GM18526 (cell line): ENCODE data around the gene TMEM266.

Source experiments
- POLR2A ChIP-seq: IDR thresholded peaks from 3 replicates; pipeline ENCODE4 v1.6.1; 2011; ENCODE audit not compliant: insufficient read length; ENCODE audit errors: extremely low read depth

TMEM266 gene

GRCh38 chr15:76160426-76161152, 100.8 kb downstream of the TMEM266 start:
- TF ChIP-seq POLR2A = no peak

DNA sequence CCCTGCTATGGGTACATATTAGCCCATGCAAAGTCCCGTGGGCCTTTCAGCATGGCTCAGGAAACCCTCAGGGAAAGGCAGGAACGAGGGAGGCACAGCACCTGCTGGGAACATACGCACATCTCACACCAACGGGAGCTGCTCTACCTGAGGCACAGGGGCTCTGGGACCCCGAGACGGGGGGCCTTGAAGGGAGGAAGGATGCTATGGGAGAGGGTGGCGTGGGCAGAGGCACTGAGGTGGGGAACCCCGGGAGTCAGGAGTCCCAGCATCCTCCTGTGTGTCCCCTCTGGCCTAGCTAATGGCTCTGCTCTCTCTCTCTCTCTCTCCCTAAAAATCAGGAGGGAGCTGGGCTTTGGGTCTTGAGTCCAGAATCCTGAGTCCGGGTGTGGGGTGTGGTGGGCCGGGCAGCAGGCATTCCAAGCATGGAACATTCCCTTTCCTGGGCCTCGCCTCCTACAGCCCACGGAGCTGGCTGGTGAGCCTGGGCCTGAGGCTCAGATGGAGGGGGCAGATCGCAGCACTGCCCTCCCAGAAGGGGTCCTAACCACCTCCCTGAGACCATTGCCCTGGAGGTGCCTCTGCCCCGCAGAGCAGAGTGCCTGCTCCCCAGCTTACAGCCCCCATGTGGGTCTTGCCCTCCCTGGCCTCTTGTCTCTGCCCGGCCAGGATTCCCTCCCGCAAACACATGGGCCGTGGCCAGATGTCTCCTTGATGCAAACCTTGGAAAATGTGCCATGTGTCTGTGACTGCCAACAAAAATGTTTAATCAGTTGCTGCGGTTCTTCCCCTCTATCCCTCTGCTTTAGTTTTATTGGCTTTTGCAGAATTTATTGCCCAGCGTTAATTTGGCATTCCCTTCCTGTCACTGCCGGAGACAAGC, 101.6 kb downstream of the TMEM266 start:
- no peak for TF ChIP-seq POLR2A

- TF ChIP-seq POLR2A = no peak
These were observed 102.2 kb downstream of the TMEM266 start for GRCh38 chr15:76162036-76162398.

- no peak for TF ChIP-seq POLR2A
These were observed 103.1 kb downstream of the TMEM266 start for GRCh38 chr15:76162784-76163456.

- TF ChIP-seq POLR2A = no peak
These were observed 103.9 kb downstream of the TMEM266 start for GRCh38 chr15:76163457-76164295.

- TF ChIP-seq POLR2A = no peak
These were observed 104.8 kb downstream of the TMEM266 start for GRCh38 chr15:76164602-76165001.

DNA sequence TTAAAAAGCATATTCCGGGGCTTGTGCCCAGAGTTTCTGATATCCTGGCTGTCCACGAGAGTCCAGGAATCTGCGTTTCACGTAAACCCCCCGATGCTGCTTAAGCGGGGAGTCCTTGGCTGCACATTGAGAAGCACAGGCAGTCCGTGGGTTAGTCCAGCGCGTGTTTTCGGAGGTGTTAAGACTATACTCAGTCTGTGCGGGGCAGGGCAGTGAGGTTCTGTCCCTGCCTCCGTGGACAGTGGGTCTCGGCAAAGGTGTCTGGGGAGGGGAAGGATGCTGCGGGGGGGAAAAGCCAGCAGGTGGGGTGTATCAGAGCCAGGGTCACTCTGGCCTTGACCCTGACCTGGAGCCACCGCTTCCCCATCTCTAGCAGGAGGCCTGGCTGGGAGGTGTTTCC, 106.2 kb downstream of the TMEM266 start:
- no peak for TF ChIP-seq POLR2A

- no peak for TF ChIP-seq POLR2A
These were observed 108.6 kb downstream of the TMEM266 start for GRCh38 chr15:76168237-76168984.

- TF ChIP-seq POLR2A = no peak
These were observed 109.2 kb downstream of the TMEM266 start for GRCh38 chr15:76169018-76169417.

DNA sequence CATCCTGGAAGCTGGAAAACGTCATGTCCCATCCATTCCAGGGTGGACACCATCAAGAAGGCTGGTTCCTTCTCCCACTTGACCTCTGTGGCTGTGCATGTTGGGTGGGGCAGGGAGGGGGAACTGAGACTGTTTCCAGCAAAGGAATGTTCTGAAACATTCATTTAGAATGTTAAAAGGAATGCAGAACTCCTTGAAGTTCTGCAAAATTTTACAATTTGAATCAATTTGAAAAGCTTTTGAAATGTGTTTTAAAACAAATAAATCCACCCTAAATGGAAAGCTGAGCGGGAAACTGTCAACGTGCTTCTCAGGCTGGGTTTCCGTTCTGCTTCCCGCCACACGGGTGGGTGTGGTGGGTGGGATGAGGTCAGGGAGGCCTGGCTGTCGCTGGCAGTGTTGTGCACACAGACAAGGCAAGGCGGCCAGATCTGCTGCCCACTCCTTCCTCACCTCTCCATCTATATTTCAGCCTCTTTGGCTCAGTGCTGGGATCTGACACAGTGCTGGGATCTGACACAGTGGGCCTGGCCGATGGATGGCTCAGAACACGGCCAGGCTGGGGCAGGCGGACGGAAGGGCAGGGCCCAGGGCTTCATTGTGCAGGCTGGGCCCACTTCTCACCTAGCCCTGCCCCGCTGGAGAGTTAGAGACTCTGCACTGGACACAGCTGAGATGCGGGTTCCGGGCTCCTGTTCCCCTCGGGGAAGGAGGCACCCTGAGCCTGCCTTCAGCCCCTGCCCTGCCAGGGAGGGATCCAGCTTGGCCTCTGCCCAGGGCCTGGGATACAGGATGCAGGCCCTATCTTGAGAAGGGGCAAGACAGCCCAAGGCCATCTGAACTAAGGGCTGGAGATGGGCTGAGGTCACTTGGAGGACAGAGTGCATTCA, 110.4 kb downstream of the TMEM266 start:
- TF ChIP-seq POLR2A = no peak

DNA sequence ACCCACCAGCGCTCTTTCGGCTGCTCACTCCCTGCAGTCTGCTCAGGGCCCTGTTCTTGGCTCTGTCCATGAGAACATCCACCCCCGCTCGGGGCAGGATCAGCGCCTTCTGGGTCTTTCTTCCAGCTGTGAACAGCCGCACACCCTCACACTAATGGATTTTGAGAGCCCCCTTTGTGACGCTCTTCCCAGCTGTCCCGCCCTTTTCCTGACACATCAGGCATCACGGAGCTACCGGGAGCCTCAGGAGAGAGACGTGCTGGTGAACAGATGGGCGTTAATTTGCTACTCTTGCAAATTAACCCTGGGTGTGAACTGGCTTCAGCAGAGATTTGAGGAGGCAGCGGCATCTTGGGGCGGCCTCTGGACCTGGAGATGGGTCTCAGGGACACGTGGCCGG, 113.0 kb downstream of the TMEM266 start:
- TF ChIP-seq POLR2A = no peak

GRCh38 chr15:76173317-76173834, 113.6 kb downstream of the TMEM266 start:
- TF ChIP-seq POLR2A = no peak

- TF ChIP-seq POLR2A = no peak
These were observed 114.9 kb downstream of the TMEM266 start for GRCh38 chr15:76174654-76175053.
